GM12891 (cell line): Measurements from ENCODE around the gene KCND1.
A peak's percentile ranks its signal among the peaks of the same experiment; 100 is the strongest.

ENCODE experiments used
- DNase-seq: peaks from one replicate; pipeline ENCODE4 v3.0.0; 2011; ENCODE audit warnings: low spot score; ENCODE audit not compliant: insufficient read length
- FAIRE-seq: peaks from 2 replicates; lab custom pipeline; 2011; peaks lifted over from hg19 to GRCh38; lab: Jason Lieb, UNC
- PAX5 ChIP-seq: IDR thresholded peaks from 2 replicates; pipeline ENCODE4 v1.6.1; 2011; ENCODE audit warnings: low read length, moderate library complexity, mild to moderate bottlenecking; ENCODE audit not compliant: insufficient read depth, severe bottlenecking
- POLR2A ChIP-seq: IDR thresholded peaks from 2 replicates; pipeline ENCODE4 v1.6.1; 2011; ENCODE audit warnings: low read depth, low read length, control low read depth
- POLR2AphosphoS5 ChIP-seq: IDR thresholded peaks from 2 replicates; pipeline ENCODE4 v1.6.1; 2011; ENCODE audit warnings: low read depth, low read length, control low read depth
- POU2F2 ChIP-seq: IDR thresholded peaks from 2 replicates; pipeline ENCODE4 v1.6.1; 2011; ENCODE audit warnings: low read depth, mild to moderate bottlenecking, control low read depth, low read length, moderate library complexity
- SPI1 ChIP-seq: IDR thresholded peaks from 2 replicates; pipeline ENCODE4 v1.6.1; 2011; ENCODE audit warnings: low read depth, low read length, control low read depth
- TAF1 ChIP-seq: IDR thresholded peaks from 2 replicates; pipeline ENCODE4 v1.6.1; 2011; ENCODE audit warnings: low read depth, low read length, control low read depth

KCND1 gene

GRCh38 chrX:48939524-48940228 is 32.0 kb downstream of the KCND1 start:
- FAIRE-seq, result peak; percentile 96
- TF ChIP-seq PAX5, result no peak
- no peak for DNase-seq

- DNase-seq (no peak), FAIRE-seq (no peak)
Measured at GRCh38 chrX:48938721-48939425, 32.8 kb downstream of the KCND1 start.

GRCh38 chrX:48937054-48937907 is 34.4 kb downstream of the KCND1 start:
- FAIRE-seq, result peak; percentile 99
- TF ChIP-seq POLR2AphosphoS5 (no peak), POLR2A (peak; percentile 57), POU2F2 (peak; percentile 66; the same call in 1 of the 2 replicates), TAF1 (peak; percentile 18; the same call in 1 of the 2 replicates), PAX5 (peak; percentile 7), SPI1 (peak; percentile 81)
- no peak for DNase-seq

More at GRCh38 chrX:48938721-48939425, 32.8 kb downstream of the KCND1 start:
- TF ChIP-seq PAX5 (no peak), TAF1 (no peak), POLR2AphosphoS5 (no peak), POLR2A (no peak), SPI1 (no peak), POU2F2 (no peak)

GRCh38 chrX:48936429-48937053 is 35.1 kb downstream of the KCND1 start:
- TF ChIP-seq SPI1 (no peak), TAF1 (no peak), POLR2AphosphoS5 (no peak), POLR2A (0 out of 2 replicates have a peak, but pooled peaks have one; percentile 12), POU2F2 (no peak), PAX5 (no peak)
- FAIRE-seq (no peak), DNase-seq (no peak)

- TF ChIP-seq TAF1 (no peak), POLR2A (no peak), POU2F2 (no peak), POLR2AphosphoS5 (no peak), SPI1 (no peak), PAX5 (no peak)
Measured at GRCh38 chrX:48935301-48935670, 36.4 kb downstream of the KCND1 start.

GRCh38 chrX:48934581-48935300 is 36.9 kb downstream of the KCND1 start:
- DNase-seq (no peak), FAIRE-seq (peak; percentile 90)
- TF ChIP-seq POU2F2 (no peak), SPI1 (peak; percentile 28; the same call in 1 of the 2 replicates), POLR2A (no peak), PAX5 (no peak), TAF1 (no peak)

More at GRCh38 chrX:48935301-48935670, 36.4 kb downstream of the KCND1 start:
- FAIRE-seq (no peak), DNase-seq (no peak)

- TF ChIP-seq SPI1, result peak; percentile 78
- no peak for TF ChIP-seq PAX5
- DNase-seq (no peak), FAIRE-seq (peak; percentile 91)
Measured at GRCh38 chrX:48933757-48934156, 37.9 kb downstream of the KCND1 start.

- TF ChIP-seq SPI1 (peak; percentile 59), POLR2A (no peak)
- FAIRE-seq (peak; percentile 75), DNase-seq (no peak)
Measured at GRCh38 chrX:48927736-48928382, 43.8 kb downstream of the KCND1 start.
